Mesenteric fat pad (tissue), 1 donor: ENCODE results near the gene FAM120B. TPM values are rescaled to one million over a fixed set of nuclear protein-coding genes. Genes with fewer than 3 reads are reported as not detected.
"Not testable (repeated sequence)": the region's sequence is repeated elsewhere in the genome, so short reads cannot be mapped to it uniquely, and the experiment has no call there.

Experiments used
- DNase-seq: peaks from one replicate; pipeline ENCODE4 v3.0.0-alpha.2; 2020; ENCODE audit warnings: low spot score
- total RNA-seq: library from RNA; stranded (reverse); fragmentation: NEBNext Ultra II Directional; extraction: Animal tissue kit (Norgen Biotek cat#: 25700); gene quantifications from one replicate; pipeline ENCODE4 v1.2.1, GENCODE V29; 2021
- donor health status: DM: yes; HTN: yes; CAD: no.

The FAM120B gene
- total RNA-seq, 1 donor from 2014 or later, result 27.8 TPM

- DNase-seq, result no peak
These were observed 70.0 kb downstream of the FAM120B start for GRCh38 chr6:170376386-170377043.

- DNase-seq, result no peak
These were observed 71.9 kb downstream of the FAM120B start for GRCh38 chr6:170378502-170378901.

- no peak for DNase-seq
These were observed 75.0 kb downstream of the FAM120B start for GRCh38 chr6:170381562-170381961.

GRCh38 chr6:170383466-170384035 lies 77.0 kb downstream of the FAM120B start:
- no peak for DNase-seq

GRCh38 chr6:170385506-170385905 lies 78.9 kb downstream of the FAM120B start:
- no peak for DNase-seq

- DNase-seq, result no peak
These were observed 81.6 kb downstream of the FAM120B start for GRCh38 chr6:170388113-170388512.

GRCh38 chr6:170393033-170393432 lies 86.5 kb downstream of the FAM120B start:
- no peak for DNase-seq

GRCh38 chr6:170393807-170394399 lies 87.3 kb downstream of the FAM120B start:
- no peak for DNase-seq

GRCh38 chr6:170394980-170395379 lies 88.4 kb downstream of the FAM120B start:
- no peak for DNase-seq

- DNase-seq, result not testable (repeated sequence)
These were observed 92.3 kb downstream of the FAM120B start for GRCh38 chr6:170398743-170399369.

GRCh38 chr6:170399955-170400558 lies 93.5 kb downstream of the FAM120B start:
- DNase-seq, result not testable (repeated sequence)

GRCh38 chr6:170402318-170403040 lies 95.9 kb downstream of the FAM120B start:
- no peak for DNase-seq

- no peak for DNase-seq
These were observed 96.9 kb downstream of the FAM120B start for GRCh38 chr6:170403451-170403850.

- DNase-seq, result no peak
These were observed 97.5 kb downstream of the FAM120B start for GRCh38 chr6:170404036-170404435.

- no peak for DNase-seq
These were observed 98.1 kb downstream of the FAM120B start for GRCh38 chr6:170404697-170405096.

- no peak for DNase-seq
These were observed 98.9 kb downstream of the FAM120B start for GRCh38 chr6:170405311-170405975.

GRCh38 chr6:170407200-170407599 lies 100.6 kb downstream of the FAM120B start:
- no peak for DNase-seq

GRCh38 chr6:170407932-170408331 lies 101.4 kb downstream of the FAM120B start:
- no peak for DNase-seq

- not testable (repeated sequence) for DNase-seq
These were observed 103.2 kb downstream of the FAM120B start for GRCh38 chr6:170409746-170410145.

- no peak for DNase-seq
These were observed 103.7 kb downstream of the FAM120B start for GRCh38 chr6:170410241-170410640.

- no peak for DNase-seq
These were observed 108.8 kb downstream of the FAM120B start for GRCh38 chr6:170415318-170415717.
